PC-9 (cell line): ENCODE results near the gene CDH11. TPM values are rescaled to one million over a fixed set of nuclear protein-coding genes. Genes with fewer than 3 reads are reported as not detected.

Experiments used
- BruUV-seq: library from RNA; stranded (reverse); fragments of 400-500 nt; replicated peaks from 2 replicates; lab custom pipeline; 2021; lab: Mats Ljungman, UMichigan
- CTCF ChIA-PET: fragments of 300-600 bp; sonication (Branson Sonifier 250); formaldehyde crosslinking; loops from one replicate; lab custom pipeline; 2022; ENCODE audit warnings: antibody characterized with exemption; lab: Charles Lee
- POLR2A ChIA-PET: fragments of 300-600 bp; sonication (Branson Sonifier 250); formaldehyde crosslinking; loops from one replicate; lab custom pipeline; 2022; ENCODE audit warnings: antibody characterized with exemption; ENCODE audit not compliant: unreplicated experiment; lab: Charles Lee
- DNase-seq, 2 experiments: peaks; one replicate each; pipeline versions ENCODE4 v3.0.0 to v3.0.0-alpha.2; 2015 to 2022; ENCODE audit warnings: mixed read lengths in 1 of 2
- H2AFZ ChIP-seq: fragments of 200-600 bp; sonication (generic); 2 replicates; pipeline ENCODE4 v1.8.1; 2017; ENCODE audit warnings: antibody characterized with exemption
- H3F3A ChIP-seq: fragments of 200-600 bp; sonication (generic); 2 replicates; pipeline ENCODE4 v1.8.1; 2017; ENCODE audit warnings: antibody characterized with exemption, mild to moderate bottlenecking, low read depth; ENCODE audit not compliant: insufficient read depth
- H3K27ac ChIP-seq: fragments of 200-600 bp; sonication (generic); 2 replicates; pipeline ENCODE4 v1.6.1; 2016; ENCODE audit warnings: mixed run types
- H3K27me3 ChIP-seq: fragments of 200-600 bp; sonication (generic); 2 replicates; pipeline ENCODE4 v1.6.1; 2016; ENCODE audit warnings: low read depth, mixed run types; ENCODE audit not compliant: insufficient read depth
- H3K36me3 ChIP-seq: fragments of 200-600 bp; sonication (generic); 2 replicates; pipeline ENCODE4 v1.6.1; 2016; ENCODE audit warnings: low read depth, mixed run types
- H3K4me1 ChIP-seq: fragments of 200-600 bp; sonication (generic); replicated peaks from 2 replicates; pipeline ENCODE4 v1.6.1; 2016; ENCODE audit warnings: mixed run types; ENCODE audit not compliant: insufficient read depth
- H3K4me2 ChIP-seq: fragments of 200-600 bp; sonication (generic); 2 replicates; pipeline ENCODE4 v1.6.1; 2017; ENCODE audit warnings: mixed run types
- H3K4me3 ChIP-seq: fragments of 200-600 bp; sonication (generic); 2 replicates; pipeline ENCODE4 v1.6.1; 2016; ENCODE audit warnings: mixed run types
- H3K79me2 ChIP-seq: fragments of 200-600 bp; sonication (generic); 2 replicates; pipeline ENCODE4 v1.6.1; 2017; ENCODE audit warnings: low read depth, mixed run types
- H3K9me2 ChIP-seq: fragments of 200-600 bp; sonication (generic); 2 replicates; pipeline ENCODE4 v1.8.1; 2017; ENCODE audit warnings: mild to moderate bottlenecking; ENCODE audit not compliant: insufficient read depth
- H3K9me3 ChIP-seq: fragments of 200-600 bp; sonication (generic); 2 replicates; pipeline ENCODE4 v1.8.1; 2016; ENCODE audit warnings: low read depth; ENCODE audit not compliant: insufficient read depth
- H4K20me1 ChIP-seq: fragments of 200-600 bp; sonication (generic); 2 replicates; pipeline ENCODE4 v1.8.1; 2017; ENCODE audit not compliant: insufficient read depth
- EZH2 ChIP-seq: fragments of 200-600 bp; sonication (generic); IDR thresholded peaks from 2 replicates; pipeline ENCODE4 v1.8.0; 2017; ENCODE audit warnings: antibody characterized with exemption, low read depth
- intact Hi-C: fragments of 100-400 bp; cut with micrococcal nuclease; formaldehyde crosslinking; loops from one replicate; pipeline ENCODE4 v1.10.0; 2022; ENCODE audit not compliant: unreplicated experiment
- total RNA-seq: library from RNA; stranded (reverse); gene quantifications from 2 replicates; pipeline ENCODE4 v1.2.3, GENCODE V29; 2021
- TF ChIP-seq, protein P1 (sequence below): fragments of 200-600 bp; sonication (generic); conservative IDR thresholded peaks from 2 replicates; pipeline ENCODE4 v1.6.1; 2017; ENCODE audit warnings: mixed run types, antibody characterized with exemption, mild to moderate bottlenecking, moderate library complexity

Gene CDH11
- total RNA-seq, 1 experiment from 2014 or later: not detected

DNA sequence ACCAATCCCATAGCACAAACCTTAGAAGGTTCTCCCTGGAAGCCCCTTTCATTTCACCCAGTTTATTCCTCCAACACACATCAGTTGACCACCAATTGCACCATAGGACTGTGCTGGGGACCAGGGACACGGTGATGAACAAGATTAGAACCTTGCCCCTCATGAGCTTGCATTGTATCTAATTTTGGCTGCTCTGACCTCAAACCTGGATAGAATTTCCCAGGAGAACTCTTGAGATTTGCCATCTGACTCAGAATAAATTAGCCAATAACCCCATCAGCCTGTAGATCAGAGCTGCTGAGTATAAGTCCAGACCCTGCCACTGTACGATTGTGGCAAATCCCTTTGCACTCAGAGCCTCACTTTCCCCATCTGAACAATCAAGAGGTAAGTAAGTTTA, 52.1 kb downstream of the CDH11 start:
- POLR2A ChIA-PET: no interaction called here
- no peaks in the 10 kb centered on the region for H3K4me1 ChIP-seq
- no peak overlapping the region for H2AFZ ChIP-seq
- H3F3A ChIP-seq: no peaks in the 10 kb centered on the region
- no peaks in the 10 kb centered on the region for H3K36me3 ChIP-seq
- 0 out of 2 replicates have a peak, but pooled peaks cover 4% of the 10 kb centered on the region for H3K27me3 ChIP-seq
- no peak overlapping the region for H3K27ac ChIP-seq
- no peak for DNase-seq
- H3K4me2 ChIP-seq: no peak overlapping the region
- CTCF ChIA-PET: no interaction called here
- H4K20me1 ChIP-seq: no peaks in the 10 kb centered on the region
- H3K9me2 ChIP-seq: no peaks in the 10 kb centered on the region
- BruUV-seq: no TSS peak
- no peaks in the 10 kb centered on the region; the same call in 1 of the 2 replicates for H3K9me3 ChIP-seq
- H3K79me2 ChIP-seq: no peaks in the 10 kb centered on the region
- TF ChIP-seq EZH2: no peak
- H3K4me3 ChIP-seq: no peak overlapping the region
- intact Hi-C loops: no loop called here

DNA sequence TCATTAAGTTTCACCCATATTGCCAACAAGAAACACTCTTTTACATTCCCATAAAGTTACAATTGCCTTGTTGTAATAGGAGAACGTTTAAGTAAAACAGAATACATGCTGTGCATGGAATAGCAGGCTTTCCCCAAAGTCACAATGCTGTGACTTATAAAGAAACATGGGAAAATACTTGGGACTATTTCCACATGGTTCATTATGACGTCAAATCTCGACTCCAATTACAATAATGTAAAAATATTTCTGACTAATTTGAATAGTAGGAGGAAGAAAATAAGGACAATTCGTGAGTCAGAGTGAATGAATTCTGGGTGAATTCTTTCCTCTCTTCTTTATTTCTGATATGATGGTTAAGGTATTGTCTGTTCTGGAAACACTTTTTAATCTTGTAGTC, 52.8 kb downstream of the CDH11 start:
- H3K79me2 ChIP-seq: no peaks in the 10 kb centered on the region
- H3K27me3 ChIP-seq: 0 out of 2 replicates have a peak, but pooled peaks cover 4% of the 10 kb centered on the region
- H3K4me3 ChIP-seq: no peak overlapping the region
- H4K20me1 ChIP-seq: no peaks in the 10 kb centered on the region
- H3K4me1 ChIP-seq: no peaks in the 10 kb centered on the region
- intact Hi-C loops: no loop called here
- POLR2A ChIA-PET: no interaction called here
- BruUV-seq: no TSS peak
- H3K4me2 ChIP-seq: no peak overlapping the region
- H3K36me3 ChIP-seq: no peaks in the 10 kb centered on the region
- no peaks in the 10 kb centered on the region; the same call in 1 of the 2 replicates for H3K9me3 ChIP-seq
- TF ChIP-seq, protein P1, sequence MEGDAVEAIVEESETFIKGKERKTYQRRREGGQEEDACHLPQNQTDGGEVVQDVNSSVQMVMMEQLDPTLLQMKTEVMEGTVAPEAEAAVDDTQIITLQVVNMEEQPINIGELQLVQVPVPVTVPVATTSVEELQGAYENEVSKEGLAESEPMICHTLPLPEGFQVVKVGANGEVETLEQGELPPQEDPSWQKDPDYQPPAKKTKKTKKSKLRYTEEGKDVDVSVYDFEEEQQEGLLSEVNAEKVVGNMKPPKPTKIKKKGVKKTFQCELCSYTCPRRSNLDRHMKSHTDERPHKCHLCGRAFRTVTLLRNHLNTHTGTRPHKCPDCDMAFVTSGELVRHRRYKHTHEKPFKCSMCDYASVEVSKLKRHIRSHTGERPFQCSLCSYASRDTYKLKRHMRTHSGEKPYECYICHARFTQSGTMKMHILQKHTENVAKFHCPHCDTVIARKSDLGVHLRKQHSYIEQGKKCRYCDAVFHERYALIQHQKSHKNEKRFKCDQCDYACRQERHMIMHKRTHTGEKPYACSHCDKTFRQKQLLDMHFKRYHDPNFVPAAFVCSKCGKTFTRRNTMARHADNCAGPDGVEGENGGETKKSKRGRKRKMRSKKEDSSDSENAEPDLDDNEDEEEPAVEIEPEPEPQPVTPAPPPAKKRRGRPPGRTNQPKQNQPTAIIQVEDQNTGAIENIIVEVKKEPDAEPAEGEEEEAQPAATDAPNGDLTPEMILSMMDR: no peak
- no peak for TF ChIP-seq EZH2
- no peaks in the 10 kb centered on the region for H3K9me2 ChIP-seq
- H3F3A ChIP-seq: no peaks in the 10 kb centered on the region
- DNase-seq: no peak
- no peak overlapping the region for H3K27ac ChIP-seq
- CTCF ChIA-PET: no interaction called here
- H2AFZ ChIP-seq: no peak overlapping the region

DNA sequence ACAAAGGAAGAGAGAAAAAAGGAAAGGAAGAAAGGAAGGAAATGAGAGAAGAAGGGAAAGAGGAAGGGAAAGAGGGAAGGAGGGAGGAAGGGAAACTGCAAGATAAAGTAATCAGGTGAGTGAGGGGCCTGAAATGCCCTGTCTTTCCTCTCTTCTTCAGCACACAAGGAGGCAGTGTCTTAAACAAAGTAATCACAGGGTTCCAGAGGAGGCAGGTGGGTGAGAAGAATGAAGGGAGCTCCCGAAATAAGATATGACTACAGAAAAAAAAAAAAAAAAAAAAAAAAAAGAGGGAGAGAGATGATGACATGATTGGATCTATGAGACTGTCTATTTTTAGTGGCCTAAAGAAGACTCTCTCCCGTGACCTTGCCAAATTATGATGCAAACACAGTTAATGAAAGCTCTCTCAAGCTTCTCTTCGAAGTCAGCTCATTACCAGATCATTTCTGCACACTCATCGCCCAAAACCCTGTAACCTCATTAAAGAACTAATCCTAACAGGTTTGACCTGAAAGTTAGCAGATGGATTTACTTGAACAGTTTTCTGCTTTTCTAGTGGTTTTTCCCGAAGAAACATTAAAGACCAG, 53.6 kb downstream of the CDH11 start:
- no peaks in the 10 kb centered on the region; the same call in 1 of the 2 replicates for H3K9me3 ChIP-seq
- no peaks in the 10 kb centered on the region for H4K20me1 ChIP-seq
- no peak for DNase-seq
- H3K4me1 ChIP-seq: no peaks in the 10 kb centered on the region
- POLR2A ChIA-PET: no interaction called here
- H3K4me3 ChIP-seq: no peak overlapping the region
- CTCF ChIA-PET: no interaction called here
- H2AFZ ChIP-seq: no peak overlapping the region
- no peaks in the 10 kb centered on the region for H3K79me2 ChIP-seq
- H3K27me3 ChIP-seq: 0 out of 2 replicates have a peak, but pooled peaks cover 6% of the 10 kb centered on the region
- no TSS peak for BruUV-seq
- TF ChIP-seq, protein P1: no peak
- TF ChIP-seq EZH2: no peak
- intact Hi-C loops: no loop called here
- no peaks in the 10 kb centered on the region for H3K9me2 ChIP-seq
- no peaks in the 10 kb centered on the region for H3K36me3 ChIP-seq
- no peak overlapping the region for H3K27ac ChIP-seq
- H3K4me2 ChIP-seq: no peak overlapping the region
- H3F3A ChIP-seq: no peaks in the 10 kb centered on the region

- H3K79me2 ChIP-seq: no peaks in the 10 kb centered on the region
Measured at GRCh38 chr16:65066651-65067050, 55.2 kb downstream of the CDH11 start.

More at GRCh38 chr16:65066651-65067050, 55.2 kb downstream of the CDH11 start:
- no TSS peak for BruUV-seq
- H3K27ac ChIP-seq: no peak overlapping the region
- H3K4me2 ChIP-seq: no peak overlapping the region
- no peak for DNase-seq
- no peak overlapping the region for H3K4me3 ChIP-seq
- no peak overlapping the region for H2AFZ ChIP-seq
- ChIA-PET POLR2A (no interaction called here), CTCF (no interaction called here)
- 0 out of 2 replicates have a peak, but pooled peaks cover 6% of the 10 kb centered on the region for H3K27me3 ChIP-seq
- no peaks in the 10 kb centered on the region for H3K36me3 ChIP-seq
- no peaks in the 10 kb centered on the region for H3K4me1 ChIP-seq
- no peaks in the 10 kb centered on the region; the same call in 1 of the 2 replicates for H3K9me3 ChIP-seq
- intact Hi-C loops: no loop called here
- H3K9me2 ChIP-seq: no peaks in the 10 kb centered on the region
- no peaks in the 10 kb centered on the region for H4K20me1 ChIP-seq
- no peaks in the 10 kb centered on the region for H3F3A ChIP-seq
- TF ChIP-seq, protein P1: no peak
- no peak for TF ChIP-seq EZH2
